IPS DF 19.7 (cell line): Measurements from ENCODE around the gene HAAO.

ENCODE experiments used
- DNase-seq: peaks from one replicate; pipeline ENCODE4 v3.0.0-alpha.2; 2013; ENCODE audit warnings: low read depth, low spot score

Gene HAAO

GRCh38 chr2:42768706-42769256 is 23.6 kb downstream of the HAAO start:
- no peak for DNase-seq

- DNase-seq: no peak
Observed at GRCh38 chr2:42767899-42768705, 24.3 kb downstream of the HAAO start.

GRCh38 chr2:42767080-42767898 is 25.1 kb downstream of the HAAO start:
- no peak for DNase-seq

- no peak for DNase-seq
Observed at GRCh38 chr2:42765686-42766085, 26.7 kb downstream of the HAAO start.

GRCh38 chr2:42764901-42765300 is 27.5 kb downstream of the HAAO start:
- no peak for DNase-seq

GRCh38 chr2:42764096-42764495 is 28.3 kb downstream of the HAAO start, which contains the start of gene OXER1:
Gene OXER1, minus strand, starts transcription at chr2:42764135. Its CDS starts 73 bp downstream, at chr2:42764062.
- DNase-seq: no peak

GRCh38 chr2:42762823-42763804 is 29.3 kb downstream of the HAAO start:
- DNase-seq: no peak

- no peak for DNase-seq
Observed at GRCh38 chr2:42762155-42762554, 30.2 kb downstream of the HAAO start.

- no peak for DNase-seq
Observed at GRCh38 chr2:42761554-42761953, 30.8 kb downstream of the HAAO start.

- DNase-seq: no peak
Observed at GRCh38 chr2:42758751-42759150, 33.6 kb downstream of the HAAO start.

GRCh38 chr2:42757981-42758740 is 34.2 kb downstream of the HAAO start:
- DNase-seq: no peak

GRCh38 chr2:42756966-42757513 is 35.3 kb downstream of the HAAO start:
- DNase-seq: no peak

- DNase-seq: no peak
Observed at GRCh38 chr2:42756150-42756775, 36.1 kb downstream of the HAAO start.

- no peak for DNase-seq
Observed at GRCh38 chr2:42755191-42755880, 37.0 kb downstream of the HAAO start.

- no peak for DNase-seq
Observed at GRCh38 chr2:42754776-42755140, 37.6 kb downstream of the HAAO start.

GRCh38 chr2:42754021-42754775 is 38.2 kb downstream of the HAAO start:
- no peak for DNase-seq

GRCh38 chr2:42752816-42753813 is 39.3 kb downstream of the HAAO start:
- no peak for DNase-seq
